ENCODE results near the gene PTPRN2.

The PTPRN2 gene

DNA sequence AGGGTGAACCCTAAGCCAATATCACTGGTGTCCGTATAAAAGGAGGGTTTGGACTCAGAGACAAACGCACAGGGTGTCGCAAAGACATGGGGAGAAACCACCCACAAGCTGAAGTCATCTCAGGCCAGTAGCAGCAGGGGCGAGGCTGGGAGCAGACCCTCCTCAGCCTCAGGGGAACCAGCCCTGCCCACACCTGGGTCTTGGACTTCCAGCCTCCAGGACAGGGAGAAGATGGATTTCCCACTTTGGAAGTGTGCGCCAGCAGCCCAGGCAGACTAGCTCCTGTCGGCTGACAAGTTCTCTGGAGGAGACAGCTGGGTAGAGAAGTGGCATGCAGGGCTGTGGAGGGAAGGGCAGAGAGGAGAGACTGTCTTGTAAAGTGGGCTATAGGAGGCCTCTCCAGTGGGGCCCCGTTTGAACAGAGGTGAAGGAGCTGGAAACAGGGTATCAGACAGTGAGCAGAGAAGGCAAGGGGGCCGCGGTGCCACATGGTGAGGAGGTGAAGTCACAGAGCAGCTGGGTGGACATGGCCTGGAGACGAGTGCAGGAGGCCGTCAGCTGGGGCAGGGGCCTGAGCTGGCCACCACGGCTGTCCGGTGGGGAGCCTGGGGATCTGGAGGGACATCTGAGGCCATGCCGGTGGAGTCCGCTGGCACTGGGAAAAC, 475.6 kb downstream of the PTPRN2 start:
- no peak for DNase-seq (ENCODE audit: low read depth)

GRCh38 chr7:158111049-158111751, 476.4 kb downstream of the PTPRN2 start:
- no peak for DNase-seq (ENCODE audit: low read depth)

DNA sequence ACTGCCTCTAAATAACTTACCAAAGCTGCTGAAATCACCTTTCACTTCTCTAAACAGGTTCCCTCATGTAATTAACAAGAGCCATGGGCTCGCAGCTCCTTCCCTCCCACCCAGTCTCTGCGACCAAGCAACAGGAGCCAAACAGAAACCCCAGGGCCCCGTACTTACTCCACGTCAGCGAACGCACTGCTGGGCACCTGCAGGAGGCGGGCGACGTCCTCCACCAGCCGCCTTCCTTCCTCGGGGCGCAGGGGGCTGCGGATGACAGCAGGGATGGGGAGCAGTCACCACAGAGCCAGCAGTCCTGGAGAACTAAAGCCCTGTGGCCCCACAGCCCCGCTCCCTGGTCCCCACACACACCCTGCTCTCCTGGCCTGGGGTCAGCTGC, 477.0 kb downstream of the PTPRN2 start:
- DNase-seq (ENCODE audit: low read depth) = no peak

- no peak for DNase-seq (ENCODE audit: low read depth)
These were observed 477.5 kb downstream of the PTPRN2 start for GRCh38 chr7:158110034-158110590.

- no peak for DNase-seq (ENCODE audit: low read depth)
These were observed 478.1 kb downstream of the PTPRN2 start for GRCh38 chr7:158109364-158110033.

DNA sequence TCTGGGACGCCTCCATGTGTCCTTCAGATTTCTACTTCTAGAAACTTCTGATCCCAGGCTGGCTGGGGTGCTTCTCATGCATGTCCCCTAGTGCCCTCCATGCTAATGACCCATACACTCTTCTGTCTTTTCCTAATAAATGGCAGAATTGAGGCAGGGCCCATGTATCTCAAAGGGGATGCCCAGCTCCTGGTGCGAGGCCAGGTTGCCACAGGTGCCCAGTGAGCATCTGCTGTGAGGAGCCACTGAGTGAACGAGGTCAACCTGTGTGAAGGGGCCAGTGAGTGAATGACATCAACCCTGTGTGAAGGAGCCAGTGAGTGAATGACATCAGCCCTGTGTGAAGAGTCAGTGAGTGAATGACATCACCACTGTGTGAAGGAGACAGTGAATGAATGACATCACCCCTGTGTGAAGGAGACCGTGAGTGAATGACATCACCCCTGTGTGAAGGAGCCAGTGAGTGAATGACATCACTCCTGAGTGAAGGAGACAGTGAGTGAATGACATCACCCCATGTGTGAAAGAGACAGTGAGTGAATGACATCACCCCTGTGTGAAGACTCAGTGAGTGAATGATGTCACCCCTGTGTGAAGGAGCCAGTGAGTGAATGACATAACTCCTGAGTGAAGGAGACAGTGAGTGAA, 478.9 kb downstream of the PTPRN2 start:
- DNase-seq (ENCODE audit: low read depth) = no peak

GRCh38 chr7:158107806-158108205, 479.8 kb downstream of the PTPRN2 start:
- no peak for DNase-seq (ENCODE audit: low read depth)

- no peak for DNase-seq (ENCODE audit: low read depth)
These were observed 481.4 kb downstream of the PTPRN2 start for GRCh38 chr7:158106272-158106671.

- DNase-seq (ENCODE audit: low read depth) = no peak
These were observed 484.2 kb downstream of the PTPRN2 start for GRCh38 chr7:158103378-158103777.

GRCh38 chr7:158102897-158103296, 484.7 kb downstream of the PTPRN2 start:
- no peak for DNase-seq (ENCODE audit: low read depth)

GRCh38 chr7:158101821-158102450, 485.7 kb downstream of the PTPRN2 start:
- no peak for DNase-seq (ENCODE audit: low read depth)

DNA sequence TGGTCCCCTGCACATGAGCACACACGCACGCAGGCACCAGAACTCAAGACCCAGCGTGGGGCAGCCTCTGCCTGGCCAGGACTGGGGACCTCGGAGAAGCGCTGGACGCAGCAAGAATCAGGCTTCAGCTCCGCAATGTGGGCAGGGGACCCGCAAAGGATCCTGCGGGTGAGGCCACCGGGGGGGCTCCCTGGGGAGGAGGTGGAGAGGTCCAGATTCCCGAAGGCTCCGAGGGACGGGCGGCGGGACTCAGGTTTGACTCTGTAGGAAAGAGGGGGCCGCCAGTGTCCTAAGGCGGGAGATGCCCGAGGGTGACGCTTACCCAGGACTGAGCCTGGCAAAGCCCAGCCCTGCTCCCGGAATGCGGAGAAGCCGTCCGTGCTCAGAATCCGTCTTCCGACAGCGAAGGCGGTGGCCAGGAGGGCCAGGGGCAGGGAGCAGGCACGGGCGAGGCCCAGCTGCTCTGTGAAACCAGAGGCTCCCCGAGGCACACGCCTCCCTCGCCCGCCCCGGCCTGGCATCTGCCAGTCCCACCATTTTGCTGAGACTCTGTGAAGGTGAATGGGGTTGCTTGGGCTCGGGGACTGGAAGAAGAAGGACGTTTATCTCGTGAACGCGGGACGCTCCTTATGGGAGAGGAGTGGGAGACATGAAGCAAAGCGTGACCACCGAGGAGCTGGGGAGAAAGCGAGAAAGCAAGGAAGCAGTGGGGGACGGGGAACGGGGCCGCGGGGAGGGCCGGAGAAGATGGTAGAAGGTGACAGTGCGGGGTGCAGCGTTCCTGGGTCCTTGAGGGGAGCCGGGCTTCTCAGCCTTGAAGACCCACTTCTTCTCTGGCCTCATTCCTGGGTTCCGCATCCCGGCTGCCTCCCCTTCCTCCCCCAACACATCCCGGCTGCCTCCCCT, 489.2 kb downstream of the PTPRN2 start:
- no peak for DNase-seq (ENCODE audit: low read depth)

- DNase-seq (ENCODE audit: low read depth) = no peak
These were observed 490.0 kb downstream of the PTPRN2 start for GRCh38 chr7:158097453-158098124.

GRCh38 chr7:158097106-158097452, 490.5 kb downstream of the PTPRN2 start:
- no peak for DNase-seq (ENCODE audit: low read depth)

GRCh38 chr7:158096582-158096981, 491.0 kb downstream of the PTPRN2 start:
- DNase-seq (ENCODE audit: low read depth) = no peak

DNA sequence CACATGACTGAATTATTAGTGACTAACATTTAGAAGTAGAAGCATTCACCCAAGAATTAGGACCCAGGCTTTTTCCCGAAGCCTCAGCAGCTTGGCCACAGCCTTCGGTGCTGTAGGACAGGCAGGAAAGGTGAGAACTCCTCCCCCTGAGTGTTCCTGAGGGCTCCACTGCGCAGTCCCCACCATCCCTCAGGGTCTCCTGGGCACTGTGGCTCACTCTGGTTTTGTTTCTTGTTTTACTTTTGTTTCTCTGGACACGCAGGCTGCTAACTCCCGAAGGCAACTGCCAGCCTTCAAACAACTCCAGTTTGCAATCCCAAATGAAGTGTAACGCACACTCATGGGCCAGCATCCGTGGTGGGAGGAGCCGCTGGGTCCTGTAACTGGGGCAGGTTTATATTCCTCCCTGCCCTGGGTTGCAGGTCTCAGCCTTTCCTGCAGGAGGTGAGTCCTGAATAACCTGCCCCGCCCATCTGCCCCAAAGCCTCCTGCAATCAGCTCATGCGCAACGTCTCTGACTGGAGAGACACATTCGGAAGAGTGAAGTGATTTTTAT, 492.9 kb downstream of the PTPRN2 start:
- DNase-seq (ENCODE audit: low read depth) = no peak

GRCh38 chr7:158094046-158094445, 493.6 kb downstream of the PTPRN2 start:
- no peak for DNase-seq (ENCODE audit: low read depth)

DNA sequence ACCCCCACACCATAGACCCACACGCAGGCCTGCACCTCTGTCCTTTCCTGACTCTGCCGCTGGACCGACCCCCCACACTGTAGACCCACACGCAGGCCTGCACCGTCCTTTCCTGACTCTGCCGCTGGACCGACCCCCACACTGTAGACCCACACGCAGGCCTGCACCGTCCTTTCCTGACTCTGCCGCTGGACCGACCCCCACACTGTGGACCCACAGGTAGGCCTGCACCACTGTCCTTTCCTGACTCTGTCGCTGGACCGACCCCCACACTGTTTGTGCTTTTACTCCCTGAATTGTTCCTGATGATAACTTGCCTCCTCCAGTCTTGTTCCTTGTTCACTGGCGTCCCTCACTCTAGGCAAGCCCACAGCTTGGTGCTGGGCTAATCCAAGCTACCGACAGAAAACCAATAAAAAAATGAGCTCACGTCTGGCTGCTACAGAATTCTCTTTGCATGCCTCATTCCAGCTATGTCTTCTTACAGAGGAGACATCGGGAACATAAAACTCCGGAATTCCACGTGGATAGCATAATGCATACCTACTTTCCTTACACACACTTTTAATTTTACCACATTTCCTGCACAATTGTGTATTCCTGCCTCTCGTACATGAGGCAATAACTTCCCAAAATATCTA, 494.3 kb downstream of the PTPRN2 start:
- DNase-seq (ENCODE audit: low read depth) = no peak

DNA sequence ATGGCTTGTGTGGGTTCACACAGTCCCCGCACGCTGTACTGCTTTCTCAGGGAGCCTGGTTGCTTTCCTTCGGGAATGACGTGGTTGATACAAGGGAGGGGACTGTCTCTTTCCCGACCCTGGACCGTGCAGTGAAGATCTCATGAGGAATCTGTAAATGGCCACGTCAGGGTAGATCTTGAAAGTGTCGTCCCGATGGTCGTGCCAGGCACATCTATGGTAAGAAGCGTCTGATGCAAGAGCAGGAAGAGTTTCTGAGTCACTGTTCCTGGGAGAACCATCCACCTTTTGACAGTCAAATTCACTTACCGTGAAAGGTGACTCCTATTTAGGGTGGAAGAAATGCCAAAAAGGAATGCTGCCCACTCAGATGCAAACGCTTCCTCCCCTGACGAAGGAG, 500.4 kb downstream of the PTPRN2 start:
- DNase-seq (ENCODE audit: low read depth) = no peak
